RWPE1 (cell line): ENCODE data around the gene PITPNM3.
"Not testable (repeated sequence)": the region's sequence is repeated elsewhere in the genome, so short reads cannot be mapped to it uniquely, and the experiment has no call there.

Experiments
- CTCF ChIA-PET: fragments of 350-600 bp; sonication (Branson Sonifier 250); formaldehyde crosslinking; extraction: SDS; loops from one replicate; lab custom pipeline; 2021; lab: Yijun Ruan, JAX
- POLR2A ChIA-PET: fragments of 400-600 bp; formaldehyde crosslinking; extraction: SDS; loops from one replicate; lab custom pipeline; 2020; ENCODE audit warnings: antibody characterized with exemption; ENCODE audit not compliant: low non-redundant PET; lab: Yijun Ruan, JAX
- DNase-seq: peaks from one replicate; pipeline ENCODE4 v3.0.0; 2012; ENCODE audit warnings: low spot score
- H3K27ac ChIP-seq: fragments of 450-650 bp; 2 replicates; pipeline ENCODE4 v1.5.1; 2017
- CTCF ChIP-seq: fragments of 450-650 bp; conservative IDR thresholded peaks from 2 replicates; pipeline ENCODE4 v1.5.1; 2017; ENCODE audit warnings: low read depth, mild to moderate bottlenecking

The PITPNM3 gene

GRCh38 chr17:6576038-6576785 is 19.9 kb upstream of the PITPNM3 start:
- H3K27ac ChIP-seq: peak overlapping the region; percentile 51
- ChIA-PET CTCF (no interaction called here), POLR2A (no interaction called here)
- no peak for DNase-seq
- no peak for TF ChIP-seq CTCF

- H3K27ac ChIP-seq: peak overlapping the region; percentile 51
- CTCF ChIA-PET: no interaction called here
- TF ChIP-seq CTCF: no peak
- POLR2A ChIA-PET: no interaction called here
- DNase-seq: no peak
Observed at GRCh38 chr17:6575596-6575988, 19.2 kb upstream of the PITPNM3 start.

- ChIA-PET POLR2A (no interaction called here), CTCF (interaction anchor here (0.6 to 0.8 kb wide), 4 partner anchors 30 to 446 kb away, joined by 3 to 4 read pairs (median 3); no protein-coding TSS in a partner anchor)
- peak; percentile 44 for DNase-seq
- no peak for TF ChIP-seq CTCF
- H3K27ac ChIP-seq: peak overlapping the region; percentile 51
Observed at GRCh38 chr17:6574687-6575595, 18.6 kb upstream of the PITPNM3 start.

- ChIA-PET POLR2A (no interaction called here), CTCF (interaction anchor here (0.6 to 0.8 kb wide), 3 partner anchors 31 to 101 kb away, joined by 3 to 4 read pairs (median 3); no protein-coding TSS in a partner anchor)
- no peak for DNase-seq
- TF ChIP-seq CTCF: no peak
- H3K27ac ChIP-seq: no peak overlapping the region
Observed at GRCh38 chr17:6573982-6574686, 17.8 kb upstream of the PITPNM3 start.

GRCh38 chr17:6573495-6573894 is 17.1 kb upstream of the PITPNM3 start:
- POLR2A ChIA-PET, DNase-seq, CTCF ChIA-PET: not testable (repeated sequence)
- H3K27ac ChIP-seq: peak overlapping the region; percentile 27

GRCh38 chr17:6572972-6573370 is 16.6 kb upstream of the PITPNM3 start:
- DNase-seq: no peak
- ChIA-PET CTCF (no interaction called here), POLR2A (no interaction called here)
- no peak for TF ChIP-seq CTCF
- H3K27ac ChIP-seq: peak overlapping the region; percentile 27
